ENCODE measurements around the gene TPM1.

GRCh38 chr15:63035253-63035652, 7.3 kb upstream of the TPM1 start:
- TF ChIP-seq CTCF (conservative IDR thresholded peaks at IDR 0.05 in 1 of 2, IDR thresholded peaks at IDR 0.05 in 1 of 2; ENCODE audit: low read depth in 1 of 2, low read length in 2 of 2) (no peak), EZH2 (IDR thresholded peaks at IDR 0.05; ENCODE audit: low read length, missing control alignments) (no peak)
